Right lung (tissue), 10 donors: ENCODE measurements around the gene PIANP. TPM values are rescaled to one million over a fixed set of nuclear protein-coding genes. Genes with fewer than 3 reads are reported as not detected.
"Not testable (repeated sequence)": the region's sequence is repeated elsewhere in the genome, so short reads cannot be mapped to it uniquely, and the experiment has no call there.

Source experiments
- DNase-seq, 2 donors: peaks; one replicate each; pipeline ENCODE4 v3.0.0-alpha.2; 2013
- long read RNA-seq, 8 donors: transcript quantifications; one replicate each; lab custom pipeline, GENCODE V29; 2026
- polyA plus RNA-seq, 5 donors: library from polyadenylated mRNA; unstranded; fragments of 120-200 nt; gene quantifications; one replicate each; pipeline versions ENCODE4 v1.2.1 to v1.2.3, GENCODE V29; 2013; ENCODE audit warnings: inconsistent platforms in 1 of 5, low replicate concordance in 1 of 5; ENCODE audit not compliant: insufficient read length in 5 of 5, insufficient read depth in 1 of 5

PIANP gene
- polyA plus RNA-seq, result 10 to 100 TPM in 1 of 5 donors, 1 to 10 TPM in 4; 5.2 to 10.4 (median 6.7) TPM
- long read RNA-seq, donor 1, partial matches to known transcripts, result 7 of 7 reads
- long read RNA-seq, donor 1, other reads (novel, unspliced or antisense), result 0 of 7 reads
- long read RNA-seq, donor 2, partial matches to known transcripts, result 0 of 2 reads
- long read RNA-seq, donor 2, other reads (novel, unspliced or antisense), result 0 of 2 reads
- long read RNA-seq, donor 3, partial matches to known transcripts, result 0 of 2 reads
- long read RNA-seq, donor 3, other reads (novel, unspliced or antisense), result 0 of 2 reads
- long read RNA-seq, donor 4, partial matches to known transcripts, result 0 of 1 reads
- long read RNA-seq, donor 4, other reads (novel, unspliced or antisense), result 0 of 1 reads
- long read RNA-seq, donor 5, result 0 reads
- long read RNA-seq, donor 6, partial matches to known transcripts, result 5 of 6 reads
- long read RNA-seq, donor 6, other reads (novel, unspliced or antisense), result 0 of 6 reads
- long read RNA-seq, donor 7, partial matches to known transcripts, result 0 of 1 reads
- long read RNA-seq, donor 7, other reads (novel, unspliced or antisense), result 0 of 1 reads
- long read RNA-seq, donor 8, partial matches to known transcripts, result 0 of 1 reads
- long read RNA-seq, donor 8, other reads (novel, unspliced or antisense), result 0 of 1 reads

GRCh38 chr12:6700646-6701051 is at the start of gene PIANP:
Gene PIANP, minus strand, starts transcription at chr12:6700815. Its CDS starts 2,754 bp downstream, at chr12:6698061.
- DNase-seq, result peak; percentile 37 to 49

- DNase-seq, result no peak
These were observed 48.1 kb upstream of the PIANP start for GRCh38 chr12:6748761-6749160.

- no peak for DNase-seq
These were observed 46.6 kb upstream of the PIANP start for GRCh38 chr12:6747216-6747615.

- DNase-seq, result no peak
These were observed 45.3 kb upstream of the PIANP start for GRCh38 chr12:6745741-6746525.

- DNase-seq, result not testable (repeated sequence)
These were observed 42.7 kb upstream of the PIANP start for GRCh38 chr12:6743300-6743699.

GRCh38 chr12:6742834-6743233 is 42.2 kb upstream of the PIANP start:
- DNase-seq, result no peak

- DNase-seq, result not testable (repeated sequence)
These were observed 41.5 kb upstream of the PIANP start for GRCh38 chr12:6742080-6742479.

GRCh38 chr12:6736754-6737153 is 36.1 kb upstream of the PIANP start:
- no peak for DNase-seq

- DNase-seq, result peak; percentile 26 to 51
These were observed 35.0 kb upstream of the PIANP start for GRCh38 chr12:6735448-6736191.

GRCh38 chr12:6734506-6735387 is 34.1 kb upstream of the PIANP start:
- no peak for DNase-seq

GRCh38 chr12:6730169-6730568 is 29.6 kb upstream of the PIANP start:
- no peak for DNase-seq

- DNase-seq, result no peak
These were observed 28.6 kb upstream of the PIANP start for GRCh38 chr12:6729186-6729585.

- DNase-seq, result no peak
These were observed 24.7 kb upstream of the PIANP start for GRCh38 chr12:6725350-6725749.

- no peak for DNase-seq
These were observed 23.8 kb upstream of the PIANP start for GRCh38 chr12:6724409-6724797.

GRCh38 chr12:6723607-6724408 is 23.2 kb upstream of the PIANP start, which contains the start of gene COPS7A:
Gene COPS7A, plus strand, starts transcription at chr12:6724046. Its CDS starts 611 bp downstream, at chr12:6724657.
- DNase-seq, result peak; percentile 94 to 95

- no peak for DNase-seq
These were observed 22.2 kb upstream of the PIANP start for GRCh38 chr12:6722863-6723262.

GRCh38 chr12:6716874-6717437 is 16.3 kb upstream of the PIANP start:
- DNase-seq, result no peak

- not testable (repeated sequence) for DNase-seq
These were observed 15.6 kb upstream of the PIANP start for GRCh38 chr12:6716031-6716873.
